ENCODE data around the gene RBM33.

RBM33 gene

GRCh38 chr7:155770241-155770640 is 125.8 kb downstream of the RBM33 start:
- DNase-seq (ENCODE audit: low read depth) = no peak

GRCh38 chr7:155773531-155773930 is 129.1 kb downstream of the RBM33 start:
- no peak for DNase-seq (ENCODE audit: low read depth)

- DNase-seq (ENCODE audit: low read depth) = no peak
Measured at GRCh38 chr7:155774947-155775346, 130.5 kb downstream of the RBM33 start.

GRCh38 chr7:155775691-155776090 is 131.2 kb downstream of the RBM33 start:
- DNase-seq (ENCODE audit: low read depth) = no peak

- no peak for DNase-seq (ENCODE audit: low read depth)
Measured at GRCh38 chr7:155776606-155777005, 132.1 kb downstream of the RBM33 start.

GRCh38 chr7:155778349-155778748 is 133.9 kb downstream of the RBM33 start:
- no peak for DNase-seq (ENCODE audit: low read depth)

- no peak for DNase-seq (ENCODE audit: low read depth)
Measured at GRCh38 chr7:155780884-155781283, 136.4 kb downstream of the RBM33 start.

GRCh38 chr7:155781433-155781832 is 137.0 kb downstream of the RBM33 start:
- DNase-seq (ENCODE audit: low read depth) = no peak

GRCh38 chr7:155782466-155782865 is 138.0 kb downstream of the RBM33 start:
- no peak for DNase-seq (ENCODE audit: low read depth)

GRCh38 chr7:155785536-155785935 is 141.1 kb downstream of the RBM33 start:
- DNase-seq (ENCODE audit: low read depth) = no peak

- DNase-seq (ENCODE audit: low read depth) = no peak
Measured at GRCh38 chr7:155786491-155786890, 142.0 kb downstream of the RBM33 start.

- no peak for DNase-seq (ENCODE audit: low read depth)
Measured at GRCh38 chr7:155787171-155787851, 142.8 kb downstream of the RBM33 start.

GRCh38 chr7:155788616-155789000 is 144.1 kb downstream of the RBM33 start:
- no peak for DNase-seq (ENCODE audit: low read depth)

- DNase-seq (ENCODE audit: low read depth) = no peak
Measured at GRCh38 chr7:155789001-155789725, 144.7 kb downstream of the RBM33 start.

- no peak for DNase-seq (ENCODE audit: low read depth)
Measured at GRCh38 chr7:155790666-155791065, 146.2 kb downstream of the RBM33 start.

GRCh38 chr7:155791214-155791737 is 146.8 kb downstream of the RBM33 start:
- DNase-seq (ENCODE audit: low read depth) = no peak

GRCh38 chr7:155791836-155792235 is 147.4 kb downstream of the RBM33 start:
- DNase-seq (ENCODE audit: low read depth) = no peak

GRCh38 chr7:155792315-155792960 is 148.0 kb downstream of the RBM33 start:
- DNase-seq (ENCODE audit: low read depth) = no peak

GRCh38 chr7:155792999-155793560 is 148.6 kb downstream of the RBM33 start:
- DNase-seq (ENCODE audit: low read depth) = no peak

- no peak for DNase-seq (ENCODE audit: low read depth)
Measured at GRCh38 chr7:155793720-155794119, 149.3 kb downstream of the RBM33 start.

GRCh38 chr7:155794196-155794595 is 149.7 kb downstream of the RBM33 start:
- DNase-seq (ENCODE audit: low read depth) = no peak

GRCh38 chr7:155795401-155795800 is 150.9 kb downstream of the RBM33 start:
- DNase-seq (ENCODE audit: low read depth) = no peak

GRCh38 chr7:155795951-155796350 is 151.5 kb downstream of the RBM33 start:
- DNase-seq (ENCODE audit: low read depth) = no peak

Measured in stimulated activated CD4-positive, alpha-beta T cell treated with anti-CD3 and anti-CD28 coated beads, Interleukin-2, amount 100 ng/mL, for 4 hours (primary cell).